ENCODE data around the gene NFATC1. TPM values are rescaled to one million over a fixed set of nuclear protein-coding genes. Genes with fewer than 3 reads are reported as not detected.

NFATC1 gene
- polyA plus RNA-seq, 1 experiment = 0.73 TPM

DNA sequence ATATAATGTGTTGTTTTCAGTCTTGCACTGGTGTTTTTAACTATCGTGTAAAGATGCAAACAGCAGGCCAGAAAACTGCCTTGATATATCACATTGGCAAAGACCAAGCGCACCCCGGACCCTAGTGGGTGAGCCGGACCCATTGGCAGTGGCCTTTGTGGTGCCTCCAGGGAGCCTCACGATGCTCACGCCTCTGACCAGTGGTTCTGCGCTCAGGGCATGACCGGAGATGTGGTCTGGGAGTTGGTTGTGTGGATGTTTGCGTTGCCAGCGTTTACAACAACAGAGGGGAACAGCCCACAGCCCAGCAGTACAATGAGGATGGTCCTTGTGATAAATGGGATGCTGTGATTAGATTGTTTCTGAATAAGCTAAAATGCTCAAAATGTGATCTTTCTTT lies 32.6 kb downstream of the NFATC1 start:
- DNase-seq (ENCODE audit: low read depth, low spot score) = no peak
- Histone ChIP-seq H3K27ac (ENCODE audit: low read depth, low read length) (no peak overlapping the region), H3K4me3 (ENCODE audit: low read depth, low read length) (no peak overlapping the region), H3K27me3 (ENCODE audit: control insufficient read depth, insufficient read depth, low read length) (no peaks in the 10 kb centered on the region), H3K9me3 (ENCODE audit: control insufficient read depth, insufficient read depth, low read length) (peaks cover 10% of the 10 kb centered on the region; the same call in 1 of the 2 replicates)
- CTCF ChIA-PET = no interaction called here
- TF ChIP-seq, protein P1, sequence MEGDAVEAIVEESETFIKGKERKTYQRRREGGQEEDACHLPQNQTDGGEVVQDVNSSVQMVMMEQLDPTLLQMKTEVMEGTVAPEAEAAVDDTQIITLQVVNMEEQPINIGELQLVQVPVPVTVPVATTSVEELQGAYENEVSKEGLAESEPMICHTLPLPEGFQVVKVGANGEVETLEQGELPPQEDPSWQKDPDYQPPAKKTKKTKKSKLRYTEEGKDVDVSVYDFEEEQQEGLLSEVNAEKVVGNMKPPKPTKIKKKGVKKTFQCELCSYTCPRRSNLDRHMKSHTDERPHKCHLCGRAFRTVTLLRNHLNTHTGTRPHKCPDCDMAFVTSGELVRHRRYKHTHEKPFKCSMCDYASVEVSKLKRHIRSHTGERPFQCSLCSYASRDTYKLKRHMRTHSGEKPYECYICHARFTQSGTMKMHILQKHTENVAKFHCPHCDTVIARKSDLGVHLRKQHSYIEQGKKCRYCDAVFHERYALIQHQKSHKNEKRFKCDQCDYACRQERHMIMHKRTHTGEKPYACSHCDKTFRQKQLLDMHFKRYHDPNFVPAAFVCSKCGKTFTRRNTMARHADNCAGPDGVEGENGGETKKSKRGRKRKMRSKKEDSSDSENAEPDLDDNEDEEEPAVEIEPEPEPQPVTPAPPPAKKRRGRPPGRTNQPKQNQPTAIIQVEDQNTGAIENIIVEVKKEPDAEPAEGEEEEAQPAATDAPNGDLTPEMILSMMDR (IDR thresholded peaks at IDR 0.05; ENCODE audit: low read depth, low read length) = no peak
- POLR2A ChIA-PET = no interaction called here

DNA sequence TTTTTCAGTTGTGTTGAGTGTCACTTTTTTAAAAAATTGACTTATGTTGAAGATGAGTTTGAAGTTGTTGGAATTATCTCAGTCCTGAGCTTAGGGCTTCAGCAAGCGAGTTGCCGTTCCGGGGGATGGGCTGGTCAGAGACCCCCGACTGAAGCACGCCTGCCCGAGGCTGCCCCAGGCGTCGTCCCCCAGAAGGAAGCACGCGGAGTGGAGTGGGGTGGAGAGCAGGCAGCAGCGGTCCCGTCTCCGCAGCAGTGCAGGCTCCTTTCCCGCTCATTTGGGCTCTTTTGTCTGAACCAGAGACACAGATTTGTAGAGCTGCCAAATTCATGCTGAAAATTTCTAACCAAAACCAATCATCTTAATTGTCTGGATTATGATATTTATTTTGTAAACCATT lies 33.7 kb downstream of the NFATC1 start:
- ChIA-PET CTCF (no interaction called here), POLR2A (no interaction called here)
- Histone ChIP-seq H3K4me3 (ENCODE audit: low read depth, low read length) (no peak overlapping the region), H3K27me3 (ENCODE audit: control insufficient read depth, insufficient read depth, low read length) (no peaks in the 10 kb centered on the region), H3K27ac (ENCODE audit: low read depth, low read length) (no peak overlapping the region), H3K9me3 (ENCODE audit: control insufficient read depth, insufficient read depth, low read length) (no peaks in the 10 kb centered on the region; the same call in 1 of the 2 replicates)
- no peak for DNase-seq (ENCODE audit: low read depth, low spot score)
- TF ChIP-seq, protein P1 (IDR thresholded peaks at IDR 0.05; ENCODE audit: low read depth, low read length) = no peak

DNA sequence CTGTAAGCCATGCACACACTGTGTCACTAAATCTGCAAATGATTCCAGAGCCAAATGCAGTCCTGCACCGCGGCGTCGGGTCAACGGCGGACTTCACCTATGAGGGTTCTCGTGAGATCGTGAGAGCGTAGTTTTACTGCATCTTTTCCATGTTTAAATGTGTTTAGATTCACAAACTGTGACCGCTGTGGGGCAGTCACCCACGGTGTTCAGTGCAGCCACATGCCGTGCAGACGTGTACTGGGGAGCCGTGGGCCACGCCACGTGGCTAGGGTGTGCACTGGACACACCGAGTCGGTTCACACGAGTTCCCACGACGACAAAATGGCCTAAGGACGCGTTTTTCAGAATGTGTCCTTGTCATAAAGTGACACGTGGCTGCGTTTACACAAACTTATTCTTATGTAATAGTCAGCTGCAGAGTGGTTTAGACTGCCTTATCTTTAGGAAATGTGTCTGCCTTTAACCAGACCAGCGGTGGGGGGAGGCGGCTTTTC lies 34.1 kb downstream of the NFATC1 start:
- H3K4me3 ChIP-seq (ENCODE audit: low read depth, low read length) = no peak overlapping the region
- H3K9me3 ChIP-seq (ENCODE audit: control insufficient read depth, insufficient read depth, low read length) = no peaks in the 10 kb centered on the region; the same call in 1 of the 2 replicates
- no peak for DNase-seq (ENCODE audit: low read depth, low spot score)
- no peaks in the 10 kb centered on the region for H3K27me3 ChIP-seq (ENCODE audit: control insufficient read depth, insufficient read depth, low read length)
- CTCF ChIA-PET = no interaction called here
- POLR2A ChIA-PET = no interaction called here
- TF ChIP-seq, protein P1 (IDR thresholded peaks at IDR 0.05; ENCODE audit: low read depth, low read length) = no peak
- H3K27ac ChIP-seq (ENCODE audit: low read depth, low read length) = no peak overlapping the region

DNA sequence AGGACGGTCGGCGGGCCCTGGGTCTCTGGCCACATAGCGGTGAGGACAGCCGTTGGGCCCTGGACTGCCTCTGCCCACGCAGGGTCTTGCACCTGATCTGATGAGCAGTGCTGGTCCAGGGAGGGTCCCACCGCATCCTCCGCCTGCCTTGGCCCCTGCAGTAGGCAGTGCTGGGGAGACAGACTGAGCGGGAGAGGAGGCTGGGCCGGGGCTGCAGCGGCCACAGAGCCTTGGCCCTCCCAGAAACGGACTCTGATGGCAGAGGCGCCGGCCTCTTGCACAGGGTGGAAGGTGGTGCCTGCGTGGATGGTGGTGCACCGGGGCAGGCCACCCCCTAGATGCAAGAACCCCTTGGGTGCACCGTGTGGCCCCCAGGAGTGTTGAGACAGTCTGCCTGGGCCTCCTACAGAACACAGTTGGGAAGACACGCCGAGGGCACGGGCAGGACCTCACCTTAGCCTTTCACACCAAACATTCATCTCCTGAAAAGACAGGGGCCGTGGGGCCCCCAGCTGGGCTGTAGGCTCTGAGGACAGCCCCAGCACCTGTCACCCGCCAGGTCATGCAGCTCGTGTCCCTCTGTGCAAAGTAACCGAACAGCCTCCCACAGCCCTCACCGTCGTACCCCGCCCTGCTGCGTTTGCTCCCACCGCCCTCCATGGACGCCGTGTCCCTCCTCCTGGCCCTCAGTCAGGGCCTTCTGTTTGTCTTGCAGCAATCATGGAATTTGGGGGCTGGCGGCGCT lies 36.8 kb downstream of the NFATC1 start:
- Histone ChIP-seq H3K9me3 (ENCODE audit: control insufficient read depth, insufficient read depth, low read length) (no peaks in the 10 kb centered on the region; the same call in 1 of the 2 replicates), H3K4me3 (ENCODE audit: low read depth, low read length) (no peak overlapping the region), H3K27me3 (ENCODE audit: control insufficient read depth, insufficient read depth, low read length) (no peaks in the 10 kb centered on the region), H3K27ac (ENCODE audit: low read depth, low read length) (no peak overlapping the region)
- ChIA-PET CTCF (no interaction called here), POLR2A (no interaction called here)
- TF ChIP-seq, protein P1 (IDR thresholded peaks at IDR 0.05; ENCODE audit: low read depth, low read length) = no peak
- no peak for DNase-seq (ENCODE audit: low read depth, low spot score)

DNA sequence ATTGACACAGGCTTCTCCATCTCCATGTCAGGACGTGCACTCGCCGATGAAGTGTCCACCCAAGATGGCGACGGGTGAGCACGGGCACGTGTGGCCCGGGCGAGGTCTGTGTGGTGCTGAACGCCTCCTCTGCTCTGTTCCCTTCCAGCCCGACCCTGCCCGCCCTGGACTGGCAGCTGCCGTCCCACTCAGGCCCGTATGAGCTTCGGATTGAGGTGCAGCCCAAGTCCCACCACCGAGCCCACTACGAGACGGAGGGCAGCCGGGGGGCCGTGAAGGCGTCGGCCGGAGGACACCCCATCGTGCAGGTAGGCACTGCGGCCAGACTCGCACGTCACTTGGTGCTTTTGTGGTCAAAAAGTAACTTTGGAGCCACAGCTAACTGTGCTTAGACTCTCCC lies 37.7 kb downstream of the NFATC1 start:
- no peaks in the 10 kb centered on the region for H3K27me3 ChIP-seq (ENCODE audit: control insufficient read depth, insufficient read depth, low read length)
- H3K4me3 ChIP-seq (ENCODE audit: low read depth, low read length) = no peak overlapping the region
- DNase-seq (ENCODE audit: low read depth, low spot score) = no peak
- no peaks in the 10 kb centered on the region; the same call in 1 of the 2 replicates for H3K9me3 ChIP-seq (ENCODE audit: control insufficient read depth, insufficient read depth, low read length)
- CTCF ChIA-PET = no interaction called here
- TF ChIP-seq, protein P1 (IDR thresholded peaks at IDR 0.05; ENCODE audit: low read depth, low read length) = no peak
- POLR2A ChIA-PET = no interaction called here
- no peak overlapping the region for H3K27ac ChIP-seq (ENCODE audit: low read depth, low read length)
